H1 (cell line): Measurements from ENCODE around the gene TENT5A. TPM values are rescaled to one million over a fixed set of nuclear protein-coding genes. Genes with fewer than 3 reads are reported as not detected.

Experiments
- CTCF ChIA-PET: fragments of 300-600 bp; sonication (Branson Sonifier 250); formaldehyde crosslinking; loops from one replicate; lab custom pipeline; 2021; ENCODE audit not compliant: partially characterized antibody; lab: Charles Lee
- POLR2A ChIA-PET: fragments of 300-600 bp; sonication (Branson Sonifier 250); formaldehyde crosslinking; loops from one replicate; lab custom pipeline; 2021; ENCODE audit warnings: inconsistent platforms; ENCODE audit not compliant: partially characterized antibody; lab: Charles Lee
- DNase-seq, 2 experiments: peaks; one replicate each; pipeline versions ENCODE4 v3.0.0 to v3.0.0-alpha.2; 2010 to 2022; ENCODE audit warnings: low spot score in 2 of 2, low read depth in 1 of 2, mixed read lengths in 1 of 2
- FAIRE-seq: peaks from 2 replicates; lab custom pipeline; 2011; peaks lifted over from hg19 to GRCh38; lab: Jason Lieb, UNC
- H2AFZ ChIP-seq: 2 replicates; pipeline ENCODE4 v1.8.1; 2012; ENCODE audit warnings: low read length, inconsistent platforms
- H2AK5ac ChIP-seq: 2 replicates; pipeline ENCODE4 v1.6.1; 2013; ENCODE audit warnings: low read depth, low read length
- H2BK120ac ChIP-seq: replicated peaks from 2 replicates; pipeline ENCODE3; 2013; ENCODE audit warnings: low read depth, low read length, inconsistent platforms
- H2BK12ac ChIP-seq: 2 replicates; pipeline ENCODE4 v1.6.1; 2013; ENCODE audit warnings: low read depth, low read length
- H2BK15ac ChIP-seq: 2 replicates; pipeline ENCODE4 v1.6.1; 2013; ENCODE audit warnings: low read length
- H2BK20ac ChIP-seq: 2 replicates; pipeline ENCODE4 v1.6.1; 2013; ENCODE audit warnings: low read length
- H2BK5ac ChIP-seq: 2 replicates; pipeline ENCODE4 v1.6.1; 2013; ENCODE audit warnings: low read depth, low read length
- H3K14ac ChIP-seq: 2 replicates; pipeline ENCODE4 v1.6.1; 2013; ENCODE audit warnings: inconsistent platforms; ENCODE audit not compliant: insufficient read length
- H3K18ac ChIP-seq: 2 replicates; pipeline ENCODE4 v1.6.1; 2013; ENCODE audit warnings: low read length; ENCODE audit errors: extremely low read depth
- H3K23ac ChIP-seq: 2 replicates; pipeline ENCODE4 v1.6.1; 2013; ENCODE audit warnings: inconsistent platforms; ENCODE audit not compliant: insufficient read length
- H3K23me2 ChIP-seq: 2 replicates; pipeline ENCODE4 v1.6.1; 2013; ENCODE audit warnings: low read depth, low read length
- H3K27ac ChIP-seq: 2 replicates; pipeline ENCODE4 v1.6.1; 2011; ENCODE audit warnings: low read depth, low read length, inconsistent platforms
- H3K27me3 ChIP-seq, 4 experiments: replicated peaks in 1 of 4; 1 replicate in 1 of 4; 2 replicates in 3 of 4; pipeline versions ENCODE4 v1.6.1 to v1.8.1; 2011 to 2013; ENCODE audit warnings: low read length in 3 of 4, mild to moderate bottlenecking in 3 of 4, inconsistent platforms in 2 of 4, mixed read lengths in 2 of 4, moderate library complexity in 1 of 4; ENCODE audit not compliant: control insufficient read depth in 3 of 4, insufficient read depth in 3 of 4; ENCODE audit errors: extremely low read depth in 1 of 4
- H3K36me3 ChIP-seq, 4 experiments: 2 replicates each; pipeline versions ENCODE4 v1.6.1 to v1.8.1; 2011 to 2013; ENCODE audit warnings: mild to moderate bottlenecking in 4 of 4, low read length in 3 of 4, moderate library complexity in 2 of 4, control low read depth in 1 of 4, inconsistent platforms in 1 of 4; ENCODE audit not compliant: insufficient read depth in 4 of 4, control insufficient read depth in 2 of 4
- H3K4ac ChIP-seq: replicated peaks from 2 replicates; pipeline ENCODE3; 2013; ENCODE audit warnings: low read length, low read depth, mixed read lengths, inconsistent platforms; ENCODE audit not compliant: insufficient read length
- H3K4me1 ChIP-seq, 4 experiments: replicated peaks in 1 of 4; 1 replicate in 1 of 4; 2 replicates in 3 of 4; pipeline versions ENCODE4 v1.6.1 to v1.8.1; 2011 to 2013; ENCODE audit warnings: low read length in 3 of 4, inconsistent platforms in 2 of 4, mixed read lengths in 1 of 4; ENCODE audit not compliant: insufficient read depth in 4 of 4, control insufficient read depth in 3 of 4
- H3K4me2 ChIP-seq, 2 experiments: 2 replicates each; pipeline versions ENCODE4 v1.6.1 to v1.8.1; 2011 to 2013; ENCODE audit warnings: low read depth in 2 of 2, low read length in 2 of 2, control low read depth in 1 of 2, inconsistent platforms in 1 of 2, mild to moderate bottlenecking in 1 of 2; ENCODE audit not compliant: insufficient read depth in 1 of 2
- H3K4me3 ChIP-seq, 4 experiments: fragments of 200-600, 300-600 bp in 1 of 4; sonication (generic), shearing (Covaris generic), sonication (Bioruptor Twin) in 1 of 4; 2 replicates each; pipeline versions ENCODE4 v1.5.1 to v1.8.1; 2011 to 2016; ENCODE audit warnings: low read length in 4 of 4, low read depth in 3 of 4, control low read depth in 2 of 4, inconsistent platforms in 2 of 4, mild to moderate bottlenecking in 2 of 4, mixed read lengths in 1 of 4, moderate library complexity in 1 of 4; ENCODE audit not compliant: insufficient read depth in 2 of 4; ENCODE audit errors: extremely low read depth in 1 of 4
- H3K56ac ChIP-seq: replicated peaks from 2 replicates; pipeline ENCODE3; 2013; ENCODE audit warnings: low read depth, mild to moderate bottlenecking, mixed read lengths, low read length, inconsistent platforms; ENCODE audit not compliant: insufficient read length
- H3K79me1 ChIP-seq: 2 replicates; pipeline ENCODE4 v1.6.1; 2013; ENCODE audit warnings: low read depth, low read length, control low read depth
- H3K79me2 ChIP-seq, 2 experiments: 2 replicates each; pipeline versions ENCODE4 v1.6.1 to v1.8.1; 2012 to 2013; ENCODE audit warnings: low read length in 2 of 2, mild to moderate bottlenecking in 2 of 2, inconsistent platforms in 1 of 2; ENCODE audit not compliant: insufficient read depth in 2 of 2, control insufficient read depth in 1 of 2
- H3K9ac ChIP-seq, 4 experiments: replicated peaks in 1 of 4; 1 replicate in 1 of 4; 2 replicates in 3 of 4; pipeline versions ENCODE4 v1.6.1 to v1.8.1; 2011 to 2013; ENCODE audit warnings: low read depth in 3 of 4, low read length in 3 of 4, control low read depth in 2 of 4, mild to moderate bottlenecking in 2 of 4, moderate library complexity in 2 of 4, inconsistent platforms in 1 of 4; ENCODE audit errors: extremely low read depth in 1 of 4
- H3K9me3 ChIP-seq, 2 experiments: 2 replicates each; pipeline versions ENCODE4 v1.6.1 to v1.8.1; 2012 to 2013; ENCODE audit warnings: mild to moderate bottlenecking in 2 of 2, moderate library complexity in 2 of 2, control low read depth in 1 of 2, inconsistent platforms in 1 of 2, low read depth in 1 of 2, low read length in 1 of 2, mixed read lengths in 1 of 2; ENCODE audit not compliant: insufficient read depth in 2 of 2
- H4K20me1 ChIP-seq, 2 experiments: replicated peaks in 1 of 2; 2 replicates each; pipeline versions ENCODE3 to v1.8.1; 2011 to 2013; ENCODE audit warnings: inconsistent platforms in 2 of 2, low read length in 2 of 2, mild to moderate bottlenecking in 1 of 2; ENCODE audit not compliant: insufficient read depth in 2 of 2, control insufficient read depth in 1 of 2
- H4K5ac ChIP-seq: 2 replicates; pipeline ENCODE4 v1.6.1; 2013; ENCODE audit warnings: low read length, low read depth, mixed read lengths, inconsistent platforms; ENCODE audit not compliant: insufficient read length
- H4K8ac ChIP-seq: 2 replicates; pipeline ENCODE4 v1.8.0; 2013; ENCODE audit warnings: mild to moderate bottlenecking, moderate library complexity, low read length, inconsistent platforms; ENCODE audit not compliant: insufficient read depth; ENCODE audit errors: extremely low read depth
- H4K91ac ChIP-seq: replicated peaks from 2 replicates; pipeline ENCODE3; 2013; ENCODE audit warnings: low read length, mixed read lengths, inconsistent platforms; ENCODE audit not compliant: insufficient read length
- CBX8 ChIP-seq: fragments of 300-800, 300-1000 bp; sonication (generic); IDR thresholded peaks from 2 replicates; pipeline ENCODE4 v1.7.1; 2016; ENCODE audit warnings: low read depth, low read length, borderline replicate concordance
- CREB1 ChIP-seq: IDR thresholded peaks from 2 replicates; pipeline ENCODE4 v1.6.1; 2012; ENCODE audit warnings: inconsistent platforms
- EP300 ChIP-seq, 2 experiments: IDR thresholded peaks; 1 replicate in 1 of 2; 2 replicates in 1 of 2; pipeline ENCODE4 v1.6.1; 2011 to 2012; ENCODE audit warnings: low read depth in 2 of 2, low read length in 2 of 2, mild to moderate bottlenecking in 2 of 2, borderline replicate concordance in 1 of 2, inconsistent platforms in 1 of 2, moderate library complexity in 1 of 2
- RFX5 ChIP-seq: IDR thresholded peaks from 2 replicates; pipeline ENCODE4 v1.6.1; 2011; ENCODE audit warnings: low read depth, low read length, improper control_type of control experiment, borderline replicate concordance
- SIX5 ChIP-seq: IDR thresholded peaks from 2 replicates; pipeline ENCODE4 v1.6.1; 2011; ENCODE audit warnings: mild to moderate bottlenecking, low read depth, low read length
- SUZ12 ChIP-seq: fragments of 200-600 bp; sonication (generic); IDR thresholded peaks from 2 replicates; pipeline ENCODE4 v1.6.1; 2012; ENCODE audit warnings: mild to moderate bottlenecking, inconsistent platforms, low read length, moderate library complexity, mixed read lengths
- WGBS, 2 experiments: shearing (Covaris generic) in 1 of 2; methylation state at CpG; one replicate each; pipeline versions ENCODE4 v1.1.6 to v1.1.7; 2013 to 2015; ENCODE audit warnings: low lambda C conversion rate in 2 of 2, mixed read lengths in 2 of 2, inconsistent platforms in 1 of 2, low coverage in 1 of 2, missing lambda C conversion rate in 1 of 2; ENCODE audit not compliant: insufficient replicate concordance in 2 of 2, insufficient coverage in 1 of 2, insufficient read length in 1 of 2; ENCODE audit errors: extremely low coverage in 1 of 2, missing lambda C conversion rate in 1 of 2; 5-methylcytosine and 5-hydroxymethylcytosine counted together
- polyA plus RNA-seq, 7 experiments: library from polyadenylated mRNA; depleted of rRNA in 3 of 7; stranded (reverse) in 5 of 7; unstranded in 2 of 7; fragments of >200 nt in 5 of 7; fragments of 200-250 nt in 2 of 7; gene quantifications; 1 replicate in 5 of 7; 2 replicates in 1 of 7; 4 replicates in 1 of 7; pipeline versions ENCODE4 v1.2.1 to v1.2.3, GENCODE V29; 2011 to 2013; ENCODE audit warnings: missing spikeins in 2 of 7, mixed read lengths in 2 of 7
- total RNA-seq: library from RNA; stranded (reverse); fragmentation: NEBNext Ultra II Directional; extraction: Animal tissue kit (Norgen Biotek cat#: 25700); gene quantifications from 2 replicates; pipeline ENCODE4 v1.2.1, GENCODE V29; 2021
- TF ChIP-seq, protein P1 (sequence below): IDR thresholded peaks from 2 replicates; pipeline ENCODE4 v1.6.1; 2011; ENCODE audit warnings: low read depth, mild to moderate bottlenecking, low read length; ENCODE audit not compliant: insufficient read depth

Gene TENT5A
- total and polyA plus RNA-seq, 2 of the 8 experiments (the other 6 are each of a cell fraction or from before 2014, with no cell fraction given) = 0.91 to 2.9 TPM

DNA sequence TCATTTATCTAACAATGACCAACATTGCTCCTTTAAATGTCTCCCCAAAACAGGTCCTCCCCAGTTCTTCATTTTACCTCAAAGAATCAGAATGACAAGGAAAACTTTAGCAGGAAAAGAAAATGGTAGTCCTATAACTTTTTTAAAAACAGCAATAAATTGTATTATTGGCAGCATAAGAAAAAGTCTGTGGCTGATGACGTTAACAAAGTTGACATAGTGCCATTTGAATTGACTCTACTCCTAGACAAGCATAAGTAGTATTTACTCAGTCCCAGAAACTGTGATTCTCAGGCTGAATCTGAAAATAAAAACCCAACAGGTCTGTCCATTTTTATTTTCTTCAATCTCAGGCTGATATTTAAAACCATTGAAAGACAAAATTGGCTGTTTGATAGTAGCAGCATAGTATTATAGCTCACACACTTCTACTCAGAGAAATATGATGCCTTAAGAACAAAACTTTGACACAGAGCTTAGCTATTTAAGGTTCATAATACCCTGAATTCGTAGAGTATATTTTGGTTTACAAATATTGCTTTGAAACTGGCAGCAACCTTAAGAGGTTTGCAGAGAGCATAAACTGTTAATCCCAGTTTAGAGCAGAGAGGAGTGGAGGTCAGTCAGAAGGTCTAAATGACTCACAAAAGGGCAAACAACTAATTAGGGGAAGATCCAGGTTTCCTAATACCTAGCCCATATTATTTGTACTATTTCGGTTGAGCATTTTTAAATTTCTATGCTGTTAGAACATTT, 35.0 kb upstream of the TENT5A start:
- Histone ChIP-seq H2AK5ac (no peak overlapping the region), H3K4me1 (peaks cover 2 to 11% (median 8%) of the 10 kb centered on the region in 4 experiments; a peak in 5 of 7 replicates), H3K79me1 (no peaks in the 10 kb centered on the region), H3K79me2 (no peaks in the 10 kb centered on the region), H3K27me3 (no peaks in the 10 kb centered on the region), H2BK20ac (no peak overlapping the region), H3K23me2 (no peaks in the 10 kb centered on the region), H2BK12ac (no peak overlapping the region), H3K27ac (no peak overlapping the region), H4K91ac (no peak overlapping the region), H2BK5ac (no peak overlapping the region), H3K23ac (no peak overlapping the region), H3K9me3 (no peaks in the 10 kb centered on the region), H3K14ac (no peak overlapping the region), H4K8ac (no peak overlapping the region), H3K4me2 (no peak overlapping the region), H2BK120ac (no peak overlapping the region), H4K5ac (no peak overlapping the region), H2BK15ac (no peak overlapping the region), H3K56ac (no peak overlapping the region), H3K9ac (no peak overlapping the region), H3K4ac (no peak overlapping the region), H3K4me3 (no peak overlapping the region), H2AFZ (0 out of 2 replicates have a peak overlapping the region, but pooled peaks have one; percentile 63), H3K36me3 (no peaks in the 10 kb centered on the region), H3K18ac (no peak overlapping the region), H4K20me1 (no peaks in the 10 kb centered on the region)
- DNase-seq = no peak
- TF ChIP-seq CBX8 = no peak
- TF ChIP-seq CREB1 = no peak
- no peak for TF ChIP-seq SIX5
- TF ChIP-seq EP300 (IDR thresholded peaks at IDR 0.05; ENCODE audit: borderline replicate concordance in 1 of 2, low read depth in 2 of 2, low read length in 2 of 2) = no peak
- no peak for TF ChIP-seq SUZ12
- TF ChIP-seq, protein P1, sequence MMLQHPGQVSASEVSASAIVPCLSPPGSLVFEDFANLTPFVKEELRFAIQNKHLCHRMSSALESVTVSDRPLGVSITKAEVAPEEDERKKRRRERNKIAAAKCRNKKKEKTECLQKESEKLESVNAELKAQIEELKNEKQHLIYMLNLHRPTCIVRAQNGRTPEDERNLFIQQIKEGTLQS = no peak
- TF ChIP-seq RFX5 = no peak
- WGBS, 2 experiments = 83% methylated on average over 3 of the region's 3 CpGs; no CpG with 5 or more reads in 1 of the 2 experiments
- ChIA-PET CTCF (no interaction called here), POLR2A (no interaction called here)
- FAIRE-seq = no peak
